HEK293T (cell line): ENCODE measurements around the gene PCDHA8.

Source experiments
- ARNT ChIP-seq: fragments of 450-650 bp; IDR thresholded peaks from 2 replicates; pipeline ENCODE4 v1.6.1; 2017; ENCODE audit warnings: mild to moderate bottlenecking
- BHLHE40 ChIP-seq: fragments of 450-650 bp; IDR thresholded peaks from 2 replicates; pipeline ENCODE4 v1.6.1; 2016; ENCODE audit warnings: mild to moderate bottlenecking, moderate library complexity, borderline replicate concordance
- CTBP1 ChIP-seq: fragments of 450-650 bp; IDR thresholded peaks from 2 replicates; pipeline ENCODE4 v1.6.1; 2016; ENCODE audit warnings: borderline replicate concordance
- FOXA1 ChIP-seq: fragments of 450-650 bp; IDR thresholded peaks from 2 replicates; pipeline ENCODE4 v1.6.1; 2016; ENCODE audit warnings: mild to moderate bottlenecking
- FOXK2 ChIP-seq: fragments of 450-650 bp; IDR thresholded peaks from 2 replicates; pipeline ENCODE4 v1.6.1; 2016; ENCODE audit warnings: mild to moderate bottlenecking
- FOXM1 ChIP-seq: fragments of 450-650 bp; IDR thresholded peaks from 2 replicates; pipeline ENCODE4 v1.6.1; 2017; ENCODE audit warnings: mild to moderate bottlenecking, borderline replicate concordance
- HDGF ChIP-seq: fragments of 450-650 bp; IDR thresholded peaks from 2 replicates; pipeline ENCODE4 v1.6.1; 2017; ENCODE audit warnings: antibody characterized with exemption, borderline replicate concordance
- LEF1 ChIP-seq: fragments of 450-650 bp; IDR thresholded peaks from 2 replicates; pipeline ENCODE4 v1.6.1; 2017; ENCODE audit warnings: mild to moderate bottlenecking, borderline replicate concordance
- ZNF384 ChIP-seq: fragments of 450-650 bp; IDR thresholded peaks from 2 replicates; pipeline ENCODE4 v1.6.1; 2016

DNA sequence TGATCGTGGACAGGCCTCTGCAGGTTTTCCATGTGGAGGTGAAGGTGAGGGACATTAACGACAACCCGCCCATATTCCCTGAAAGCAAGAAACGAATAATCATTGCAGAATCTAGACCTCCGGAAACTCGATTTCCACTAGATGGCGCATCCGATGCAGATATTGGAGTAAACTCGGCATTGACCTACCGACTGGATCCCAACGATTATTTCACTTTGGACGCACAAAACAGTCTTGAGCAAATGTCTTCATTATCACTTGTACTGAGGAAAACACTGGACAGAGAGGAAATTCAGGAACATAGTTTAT is 41.6 kb downstream of the PCDHA8 start:
- no peak for TF ChIP-seq HDGF
- TF ChIP-seq FOXA1: no peak
- TF ChIP-seq ARNT: no peak
- TF ChIP-seq FOXM1: no peak
- no peak for TF ChIP-seq CTBP1
- TF ChIP-seq BHLHE40: no peak
- TF ChIP-seq ZNF384: no peak
- no peak for TF ChIP-seq LEF1
- no peak for TF ChIP-seq FOXK2
